Astrocyte of the cerebellum (primary cell): ENCODE measurements around the gene PPM1E.

ENCODE experiments used
- DNase-seq: peaks from one replicate; pipeline ENCODE4 v3.0.0-alpha.2; 2011; ENCODE audit warnings: low read depth
- H3K4me3 ChIP-seq: 2 replicates; pipeline ENCODE4 v1.5.1; 2011; ENCODE audit warnings: mild to moderate bottlenecking, low read depth, low read length, moderate library complexity
- in situ Hi-C: cut with HindIII; loops from 2 replicates; pipeline ENCODE4 v1.10.0; 2017; ENCODE audit warnings: low sequenced_read_pairs
- TF ChIP-seq, protein P1 (sequence below): IDR thresholded peaks from 2 replicates; pipeline ENCODE4 v1.5.1; 2012; ENCODE audit warnings: low read length, low read depth, moderate library complexity, mild to moderate bottlenecking; ENCODE audit errors: missing control alignments

PPM1E gene

DNA sequence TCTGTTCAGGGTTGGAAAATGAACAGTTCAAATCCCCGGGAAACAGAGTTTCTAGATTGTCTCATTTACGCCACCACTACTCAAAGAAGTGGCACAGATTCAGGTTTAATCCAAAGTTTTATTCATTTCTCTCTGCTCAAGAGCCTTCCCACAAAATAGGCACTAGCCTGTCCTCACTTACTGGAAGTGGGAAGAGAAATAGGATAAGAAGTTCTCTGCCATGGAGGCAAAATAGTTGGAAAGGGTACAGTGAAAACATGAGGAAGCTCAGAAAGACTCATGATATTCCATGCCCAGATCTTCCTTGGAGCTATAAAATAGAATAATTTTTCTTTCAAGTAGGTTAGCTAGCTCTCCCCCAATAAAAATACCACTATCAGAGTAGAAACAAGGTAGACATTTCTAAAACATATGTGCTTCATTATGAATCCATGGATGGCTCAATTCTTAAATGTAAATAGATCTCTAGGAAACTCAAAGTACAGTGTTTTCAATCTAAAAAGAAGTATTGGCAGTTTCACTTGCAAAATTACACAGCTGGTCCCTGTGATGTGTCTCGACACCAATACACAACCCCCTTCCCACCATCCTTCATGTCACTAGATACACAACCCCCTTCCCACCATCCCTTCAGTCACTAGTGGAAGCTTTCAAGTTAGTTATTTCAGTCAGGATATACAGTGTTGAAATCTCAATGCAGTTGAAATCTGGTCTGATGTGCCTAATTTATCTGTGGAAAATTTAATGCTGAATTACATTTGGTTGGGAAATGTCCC, 225.2 kb downstream of the PPM1E start:
- H3K4me3 ChIP-seq, result no peak overlapping the region
- TF ChIP-seq, protein P1, sequence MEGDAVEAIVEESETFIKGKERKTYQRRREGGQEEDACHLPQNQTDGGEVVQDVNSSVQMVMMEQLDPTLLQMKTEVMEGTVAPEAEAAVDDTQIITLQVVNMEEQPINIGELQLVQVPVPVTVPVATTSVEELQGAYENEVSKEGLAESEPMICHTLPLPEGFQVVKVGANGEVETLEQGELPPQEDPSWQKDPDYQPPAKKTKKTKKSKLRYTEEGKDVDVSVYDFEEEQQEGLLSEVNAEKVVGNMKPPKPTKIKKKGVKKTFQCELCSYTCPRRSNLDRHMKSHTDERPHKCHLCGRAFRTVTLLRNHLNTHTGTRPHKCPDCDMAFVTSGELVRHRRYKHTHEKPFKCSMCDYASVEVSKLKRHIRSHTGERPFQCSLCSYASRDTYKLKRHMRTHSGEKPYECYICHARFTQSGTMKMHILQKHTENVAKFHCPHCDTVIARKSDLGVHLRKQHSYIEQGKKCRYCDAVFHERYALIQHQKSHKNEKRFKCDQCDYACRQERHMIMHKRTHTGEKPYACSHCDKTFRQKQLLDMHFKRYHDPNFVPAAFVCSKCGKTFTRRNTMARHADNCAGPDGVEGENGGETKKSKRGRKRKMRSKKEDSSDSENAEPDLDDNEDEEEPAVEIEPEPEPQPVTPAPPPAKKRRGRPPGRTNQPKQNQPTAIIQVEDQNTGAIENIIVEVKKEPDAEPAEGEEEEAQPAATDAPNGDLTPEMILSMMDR, result no peak
- in situ Hi-C loops, result no loop called here
- no peak for DNase-seq

DNA sequence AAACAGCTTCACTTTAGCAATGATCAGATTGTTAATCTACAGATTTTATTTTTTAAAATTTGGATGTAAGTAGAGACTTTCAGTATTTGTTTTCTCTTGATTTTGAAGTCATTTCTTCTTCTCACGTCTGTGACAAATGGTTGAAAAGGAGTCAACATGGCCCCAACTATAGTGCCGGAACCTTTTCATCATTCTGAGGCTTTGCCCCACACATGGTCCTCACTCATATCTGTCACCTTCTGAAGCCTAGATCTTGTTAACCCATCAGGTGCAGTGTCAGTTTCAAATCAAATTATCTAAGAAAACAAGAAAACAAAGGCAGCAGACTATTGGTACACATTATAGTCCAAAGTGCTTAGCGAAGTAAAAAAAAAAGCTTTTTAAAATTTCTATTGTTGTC, 227.0 kb downstream of the PPM1E start:
- in situ Hi-C loops, result no loop called here
- no peak for DNase-seq
- TF ChIP-seq, protein P1, result no peak
- no peak overlapping the region for H3K4me3 ChIP-seq

DNA sequence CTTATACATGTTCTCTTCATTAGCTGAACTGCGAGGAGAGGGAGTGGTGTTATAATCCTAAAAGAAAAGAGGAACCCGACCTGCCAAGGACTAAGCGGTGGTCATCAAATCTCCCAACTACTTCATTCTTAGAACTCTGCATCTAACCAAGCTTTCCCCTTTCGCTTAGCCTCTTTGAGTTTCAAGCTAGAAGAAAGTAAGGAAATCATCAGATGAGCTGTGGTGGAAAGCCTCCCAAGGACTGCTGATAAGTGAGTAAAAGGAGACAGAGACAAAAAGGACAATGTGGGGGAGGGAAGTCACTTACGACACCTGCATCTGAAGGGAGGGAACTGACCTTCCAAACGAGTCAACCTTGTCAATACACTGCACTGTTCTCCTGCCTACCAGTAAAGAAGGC, 229.7 kb downstream of the PPM1E start:
- H3K4me3 ChIP-seq, result no peak overlapping the region
- no peak for DNase-seq
- TF ChIP-seq, protein P1, result no peak
- in situ Hi-C loops, result no loop called here

DNA sequence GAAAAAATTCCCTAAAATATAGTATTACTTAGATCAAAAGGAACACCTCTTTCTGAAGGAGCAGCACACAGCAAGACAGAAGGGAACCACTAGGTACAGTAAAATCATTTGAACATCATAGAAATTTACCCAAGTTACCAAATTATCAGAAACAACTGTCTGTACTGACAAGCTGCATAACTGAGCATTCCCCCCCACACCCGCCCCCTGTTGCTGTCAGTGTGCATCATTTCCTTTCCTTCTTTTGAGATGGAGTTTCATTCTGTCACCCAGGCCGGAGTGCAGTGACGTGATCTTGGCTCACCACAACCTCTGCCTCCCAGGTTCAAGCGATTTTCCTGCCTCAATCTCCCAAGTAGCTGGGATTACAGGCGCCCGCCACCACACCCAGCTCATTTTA, 230.3 kb downstream of the PPM1E start:
- no peak for DNase-seq
- TF ChIP-seq, protein P1, result no peak
- no peak overlapping the region for H3K4me3 ChIP-seq
- in situ Hi-C loops, result no loop called here

DNA sequence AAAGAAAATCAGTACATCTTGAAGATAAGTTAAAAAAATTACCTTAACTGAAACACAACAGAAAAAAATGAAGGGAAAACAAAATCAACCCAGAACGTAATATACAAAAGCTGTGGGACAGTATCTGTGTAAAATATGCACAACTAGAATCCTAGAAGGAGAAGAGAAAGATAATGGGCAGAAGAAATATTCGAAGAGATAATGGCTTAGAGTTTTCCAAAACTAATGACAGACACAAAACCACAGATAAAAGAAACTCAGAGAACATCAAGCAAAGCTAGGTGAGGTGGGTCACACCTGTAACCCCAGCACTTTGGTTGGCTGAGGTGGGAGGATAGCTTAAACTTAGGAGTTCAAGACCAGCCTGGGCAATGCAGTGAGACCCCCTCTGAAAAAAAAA, 234.0 kb downstream of the PPM1E start:
- no peak overlapping the region for H3K4me3 ChIP-seq
- in situ Hi-C loops, result no loop called here
- TF ChIP-seq, protein P1, result no peak
- no peak for DNase-seq

DNA sequence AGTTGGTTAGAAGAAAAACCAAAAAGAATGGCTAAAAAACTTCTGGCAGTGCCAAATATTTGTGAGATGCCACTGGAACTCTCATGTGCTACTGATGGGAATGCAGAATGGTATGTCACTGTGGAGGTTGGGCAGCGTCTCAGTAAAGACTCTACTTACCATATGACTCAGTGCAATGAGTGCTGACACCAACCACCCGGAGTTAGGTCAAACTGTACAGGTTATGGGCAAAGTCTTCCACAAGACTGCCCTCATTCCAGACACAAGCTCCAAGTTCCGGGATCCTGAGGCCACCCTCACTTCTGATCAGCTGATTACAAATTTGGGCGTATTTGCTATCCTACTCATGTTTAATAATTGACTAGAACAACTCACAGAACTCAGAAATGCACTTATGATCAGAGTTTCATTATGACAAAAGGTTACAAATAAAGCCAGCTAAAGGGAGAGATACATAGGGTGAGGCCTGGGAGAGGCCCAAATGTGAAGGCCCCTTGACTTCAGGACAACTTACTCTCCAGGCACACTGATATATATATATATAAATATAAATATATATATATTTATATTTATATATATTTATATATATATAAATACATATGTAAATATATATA, 236.2 kb downstream of the PPM1E start:
- DNase-seq, result no peak
- TF ChIP-seq, protein P1, result no peak
- in situ Hi-C loops, result no loop called here
- no peak overlapping the region for H3K4me3 ChIP-seq
